Activated T-helper 1 cell treated with anti-CD3 and anti-CD28 coated beads, Interleukin-12 subunit alpha, Interleukin-12 subunit beta, Interleukin-2, Interleukin-4 antibody, amounts not matched to agents 30 ng/mL and 10 ng/mL and 1 ng/mL, durations not matched to agents 14 hours and 24 hours and 36 hours (primary cell): ENCODE results near the gene DOCK3. TPM values are rescaled to one million over a fixed set of nuclear protein-coding genes. Genes with fewer than 3 reads are reported as not detected.
"Not testable (repeated sequence)": the region's sequence is repeated elsewhere in the genome, so short reads cannot be mapped to it uniquely, and the experiment has no call there.

Source experiments
- DNase-seq: peaks from one replicate; pipeline ENCODE4 v3.0.0; 2021; ENCODE audit warnings: low spot score
- H3K27ac Mint-ChIP-seq: one replicate; pipeline ENCODE4 v1.8.0; 2021; ENCODE audit warnings: mild to moderate bottlenecking, mixed read lengths
- H3K27me3 Mint-ChIP-seq: one replicate; pipeline ENCODE4 v1.8.0; 2022; ENCODE audit warnings: mild to moderate bottlenecking, moderate library complexity, mixed read lengths; ENCODE audit not compliant: insufficient read depth
- H3K36me3 Mint-ChIP-seq: one replicate; pipeline ENCODE4 v1.8.0; 2021; ENCODE audit warnings: low read depth, mixed read lengths
- H3K4me1 Mint-ChIP-seq: one replicate; pipeline ENCODE4 v1.8.0; 2021; ENCODE audit warnings: low read depth, mixed read lengths
- H3K4me3 Mint-ChIP-seq: one replicate; pipeline ENCODE4 v1.8.0; 2021; ENCODE audit warnings: mild to moderate bottlenecking, moderate library complexity, mixed read lengths
- H3K9me3 Mint-ChIP-seq: one replicate; pipeline ENCODE4 v1.8.0; 2021; ENCODE audit warnings: mixed read lengths
- intact Hi-C: fragments of 100-400 bp; cut with micrococcal nuclease; formaldehyde crosslinking; loops from one replicate; pipeline ENCODE4 v1.15.1; 2024
- total RNA-seq: library from RNA; stranded (reverse); gene quantifications from 2 replicates; pipeline ENCODE4 v1.2.3, GENCODE V29; 2022

Gene DOCK3
- total RNA-seq, 1 donor from 2014 or later, result 1.5 TPM

DNA sequence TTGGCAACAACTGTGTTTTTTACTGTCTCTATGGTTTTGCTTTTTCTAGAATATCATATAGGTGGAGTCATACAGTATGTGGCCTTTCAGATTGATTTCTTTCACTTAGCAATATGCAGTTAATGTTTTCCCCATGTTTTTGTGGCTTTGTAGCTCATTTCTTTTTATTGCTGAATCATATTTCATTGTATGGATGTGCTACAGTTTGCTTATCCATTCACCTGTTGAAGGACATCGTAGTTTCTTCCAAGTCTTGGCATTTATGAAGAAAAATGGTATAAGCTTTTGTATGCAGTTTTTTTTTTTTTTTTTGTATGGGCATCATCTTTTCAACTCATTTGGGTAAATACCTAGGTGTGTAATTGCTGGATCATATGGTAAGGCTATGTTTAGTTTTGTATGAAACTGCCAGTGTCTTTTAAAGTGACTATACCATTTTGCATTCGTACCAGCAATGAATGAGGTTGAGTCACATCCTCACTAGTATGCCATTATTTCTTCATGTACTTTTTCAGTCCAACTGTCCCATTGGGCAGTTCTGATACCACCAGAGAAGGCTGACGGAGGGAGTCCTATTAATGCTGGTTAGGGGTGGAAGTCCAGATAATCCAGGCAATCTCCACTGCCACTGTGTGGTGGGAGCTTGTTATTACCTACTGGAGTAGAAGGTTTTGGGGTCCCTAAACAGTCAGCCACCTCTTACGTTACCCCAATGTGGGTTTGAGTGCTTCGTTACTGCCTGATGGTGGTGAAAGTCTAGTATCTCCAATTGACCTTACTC lies 210.5 kb downstream of the DOCK3 start:
- Mint-ChIP-seq H3K4me3 (no peak overlapping the region), H3K4me1 (no peaks in the 10 kb centered on the region), H3K36me3 (no peaks in the 10 kb centered on the region), H3K27me3 (peaks cover 3% of the 10 kb centered on the region), H3K9me3 (no peaks in the 10 kb centered on the region), H3K27ac (no peak overlapping the region)
- DNase-seq, result no peak
- intact Hi-C loops, result no loop called here

DNA sequence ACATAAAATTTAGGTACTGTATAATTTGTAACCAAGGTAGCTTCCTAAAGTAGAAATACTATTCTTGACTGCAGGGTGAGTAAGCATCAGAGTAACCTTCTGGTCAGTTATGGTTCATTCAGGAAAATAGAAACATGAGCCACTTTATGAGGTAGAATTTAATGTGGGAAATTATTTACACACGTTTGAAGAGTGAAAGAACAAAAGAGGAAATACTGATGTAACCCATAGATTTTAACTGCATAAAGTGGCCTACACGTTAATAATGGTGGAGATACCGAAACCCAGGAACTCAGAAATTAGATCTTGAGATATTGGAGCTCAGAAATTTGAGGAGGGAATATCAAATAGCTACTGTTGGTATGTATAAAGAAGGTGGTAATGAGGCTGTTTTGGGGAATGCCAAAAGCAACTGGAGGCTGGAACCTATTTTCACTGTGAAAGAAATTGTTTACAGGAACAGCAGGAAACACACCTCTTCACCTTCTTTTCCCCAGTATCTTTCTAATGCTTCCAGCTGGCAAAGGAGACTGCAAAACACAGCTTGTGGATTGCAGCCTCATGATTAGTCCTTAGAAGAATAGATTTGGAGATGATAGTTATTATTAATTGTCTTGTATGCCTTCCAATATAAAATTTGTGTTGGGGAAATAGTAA lies 216.1 kb downstream of the DOCK3 start:
- no peaks in the 10 kb centered on the region for H3K4me1 Mint-ChIP-seq
- DNase-seq, result no peak
- H3K9me3 Mint-ChIP-seq, result peaks cover 28% of the 10 kb centered on the region
- intact Hi-C loops, result no loop called here
- H3K27ac Mint-ChIP-seq, result no peak overlapping the region
- H3K27me3 Mint-ChIP-seq, result peaks cover 5% of the 10 kb centered on the region
- H3K36me3 Mint-ChIP-seq, result no peaks in the 10 kb centered on the region
- no peak overlapping the region for H3K4me3 Mint-ChIP-seq

GRCh38 chr3:50901097-50901496 lies 226.4 kb downstream of the DOCK3 start:
- H3K36me3 Mint-ChIP-seq, H3K27me3 Mint-ChIP-seq, DNase-seq, intact Hi-C loops, H3K9me3 Mint-ChIP-seq, H3K27ac Mint-ChIP-seq, H3K4me3 Mint-ChIP-seq, H3K4me1 Mint-ChIP-seq: not testable (repeated sequence)

- intact Hi-C loops, result no loop called here
- Mint-ChIP-seq H3K36me3 (no peaks in the 10 kb centered on the region), H3K27me3 (peaks cover 3% of the 10 kb centered on the region), H3K9me3 (peaks cover 6% of the 10 kb centered on the region), H3K27ac (no peak overlapping the region), H3K4me3 (no peak overlapping the region), H3K4me1 (no peaks in the 10 kb centered on the region)
- no peak for DNase-seq
These were observed 238.0 kb downstream of the DOCK3 start for GRCh38 chr3:50912746-50913145.

DNA sequence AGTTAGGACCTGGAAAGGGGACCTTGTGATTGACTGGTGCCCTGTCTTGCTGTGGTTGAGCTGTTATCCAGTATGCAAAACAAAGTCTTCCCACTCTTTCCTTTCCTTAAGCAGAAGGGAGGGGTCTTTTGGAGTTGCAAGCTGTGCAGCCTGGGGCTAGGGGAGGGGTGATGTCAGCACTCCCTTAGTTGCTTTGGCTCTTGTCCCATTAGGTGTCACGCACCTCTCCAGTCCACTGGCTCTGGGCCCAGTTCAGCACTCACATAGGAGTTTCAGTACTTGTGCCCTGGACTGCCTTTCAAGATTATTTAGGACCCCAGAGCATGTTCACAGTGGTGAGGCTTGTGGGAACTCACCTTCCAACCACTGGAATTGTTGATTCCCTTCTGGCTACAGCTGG lies 238.5 kb downstream of the DOCK3 start:
- intact Hi-C loops, result no loop called here
- no peak for DNase-seq
- Mint-ChIP-seq H3K36me3 (no peaks in the 10 kb centered on the region), H3K4me1 (no peaks in the 10 kb centered on the region), H3K27ac (no peak overlapping the region), H3K9me3 (peaks cover 6% of the 10 kb centered on the region), H3K4me3 (no peak overlapping the region), H3K27me3 (peaks cover 3% of the 10 kb centered on the region)

- H3K27ac Mint-ChIP-seq, H3K27me3 Mint-ChIP-seq, DNase-seq, intact Hi-C loops, H3K4me3 Mint-ChIP-seq, H3K4me1 Mint-ChIP-seq, H3K36me3 Mint-ChIP-seq, H3K9me3 Mint-ChIP-seq: not testable (repeated sequence)
These were observed 247.3 kb downstream of the DOCK3 start for GRCh38 chr3:50922071-50922470.

- Mint-ChIP-seq H3K36me3 (no peaks in the 10 kb centered on the region), H3K27ac (no peak overlapping the region), H3K9me3 (peaks cover 6% of the 10 kb centered on the region), H3K4me3 (no peak overlapping the region), H3K27me3 (peaks cover 2% of the 10 kb centered on the region), H3K4me1 (peaks cover 3% of the 10 kb centered on the region)
- DNase-seq, result no peak
- intact Hi-C loops, result no loop called here
These were observed 249.2 kb downstream of the DOCK3 start for GRCh38 chr3:50923955-50924354.

- H3K27ac Mint-ChIP-seq, result no peak overlapping the region
- H3K36me3 Mint-ChIP-seq, result no peaks in the 10 kb centered on the region
- no peak overlapping the region for H3K4me3 Mint-ChIP-seq
- peaks cover 3% of the 10 kb centered on the region for H3K4me1 Mint-ChIP-seq
- intact Hi-C loops, result no loop called here
- peaks cover 2% of the 10 kb centered on the region for H3K27me3 Mint-ChIP-seq
- H3K9me3 Mint-ChIP-seq, result no peaks in the 10 kb centered on the region
- DNase-seq, result no peak
These were observed 249.9 kb downstream of the DOCK3 start for GRCh38 chr3:50924638-50925037.

DNA sequence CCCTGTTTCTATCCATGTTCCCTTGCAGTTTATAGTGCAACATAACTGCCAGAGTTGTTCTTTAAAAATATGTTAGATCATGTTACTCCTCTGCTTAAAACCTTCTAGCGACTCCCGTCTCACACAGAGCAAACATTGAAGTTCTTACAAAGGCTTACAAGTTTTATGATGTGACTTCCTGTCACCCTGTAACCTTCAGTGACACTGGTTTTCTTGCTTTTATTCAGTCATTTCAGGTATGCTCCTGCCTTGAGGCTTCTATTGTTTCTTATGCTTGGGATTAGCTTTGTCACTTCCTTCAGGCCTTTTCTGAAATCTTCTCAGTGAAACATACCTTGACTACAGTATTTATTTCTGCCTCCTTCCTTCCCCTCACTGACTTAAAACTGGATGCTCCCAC lies 252.1 kb downstream of the DOCK3 start:
- intact Hi-C loops, result no loop called here
- H3K27ac Mint-ChIP-seq, result no peak overlapping the region
- no peaks in the 10 kb centered on the region for H3K27me3 Mint-ChIP-seq
- H3K4me3 Mint-ChIP-seq, result no peak overlapping the region
- no peaks in the 10 kb centered on the region for H3K9me3 Mint-ChIP-seq
- H3K4me1 Mint-ChIP-seq, result peaks cover 3% of the 10 kb centered on the region
- H3K36me3 Mint-ChIP-seq, result no peaks in the 10 kb centered on the region
- no peak for DNase-seq

DNA sequence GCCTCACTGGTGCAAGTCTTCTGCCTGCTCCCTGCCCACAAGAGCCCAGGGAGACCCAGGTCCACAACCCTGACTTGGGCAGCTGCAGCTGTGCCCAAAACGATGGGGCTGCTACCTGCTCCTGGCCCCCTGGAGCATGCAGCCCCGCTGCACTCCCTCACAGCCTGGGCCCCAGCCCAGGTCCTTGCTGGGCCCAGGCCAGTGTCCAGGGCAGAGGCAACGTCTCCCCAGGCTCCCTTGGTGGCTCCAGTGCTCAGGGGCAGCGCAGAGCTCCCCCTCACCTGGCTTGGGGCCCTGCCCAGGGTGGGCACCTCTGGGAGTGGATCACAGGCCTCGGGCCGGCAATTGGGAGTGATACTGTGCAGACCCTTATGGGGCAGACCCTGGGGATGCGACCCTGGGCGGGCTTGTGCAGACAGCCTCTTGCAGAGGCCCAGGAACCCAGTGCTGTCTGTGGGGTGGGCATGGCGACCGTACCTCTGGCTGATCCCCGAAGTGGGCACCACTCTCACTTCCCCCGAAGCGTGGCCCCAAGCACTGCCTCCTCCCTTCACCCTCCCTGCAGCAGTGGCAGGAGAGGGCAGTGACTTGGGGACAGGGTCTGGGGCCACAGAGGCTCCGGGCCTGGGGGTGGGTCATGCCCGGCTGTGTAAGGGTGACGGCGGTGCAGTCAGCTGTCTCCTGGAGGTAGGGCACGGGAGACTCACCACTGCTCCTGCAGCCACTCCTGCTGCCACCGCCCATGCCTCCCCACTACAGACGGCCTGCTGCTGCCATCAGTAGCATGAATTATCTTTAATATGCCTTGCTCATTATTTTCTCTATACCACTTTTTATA lies 255.9 kb downstream of the DOCK3 start:
- Mint-ChIP-seq H3K36me3 (peaks cover 1% of the 10 kb centered on the region), H3K4me1 (no peaks in the 10 kb centered on the region), H3K27me3 (no peaks in the 10 kb centered on the region), H3K9me3 (peaks cover 7% of the 10 kb centered on the region), H3K27ac (no peak overlapping the region), H3K4me3 (no peak overlapping the region)
- intact Hi-C loops, result no loop called here
- DNase-seq, result no peak

DNA sequence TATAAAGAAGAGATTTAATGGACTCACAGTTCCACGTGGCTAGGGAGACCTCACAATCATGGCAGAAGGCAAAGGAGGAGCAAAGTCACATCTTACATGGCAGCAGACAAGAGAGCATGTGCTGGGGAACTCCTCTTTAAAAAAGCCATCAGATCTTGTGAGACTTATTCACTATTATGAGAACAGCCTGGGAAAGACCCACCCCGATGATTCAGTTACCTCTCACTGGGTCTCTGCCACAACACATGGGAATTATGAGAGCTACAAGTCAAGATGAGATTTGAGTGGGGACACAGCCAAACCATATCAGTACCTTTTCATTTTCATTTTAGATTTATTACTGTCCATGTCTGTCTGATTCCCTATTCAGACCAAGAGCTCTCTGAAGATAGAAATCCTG lies 258.2 kb downstream of the DOCK3 start:
- intact Hi-C loops, H3K4me1 Mint-ChIP-seq, H3K36me3 Mint-ChIP-seq, H3K4me3 Mint-ChIP-seq, DNase-seq, H3K27me3 Mint-ChIP-seq, H3K27ac Mint-ChIP-seq: not testable (repeated sequence)
- peaks cover 12% of the 10 kb centered on the region for H3K9me3 Mint-ChIP-seq

DNA sequence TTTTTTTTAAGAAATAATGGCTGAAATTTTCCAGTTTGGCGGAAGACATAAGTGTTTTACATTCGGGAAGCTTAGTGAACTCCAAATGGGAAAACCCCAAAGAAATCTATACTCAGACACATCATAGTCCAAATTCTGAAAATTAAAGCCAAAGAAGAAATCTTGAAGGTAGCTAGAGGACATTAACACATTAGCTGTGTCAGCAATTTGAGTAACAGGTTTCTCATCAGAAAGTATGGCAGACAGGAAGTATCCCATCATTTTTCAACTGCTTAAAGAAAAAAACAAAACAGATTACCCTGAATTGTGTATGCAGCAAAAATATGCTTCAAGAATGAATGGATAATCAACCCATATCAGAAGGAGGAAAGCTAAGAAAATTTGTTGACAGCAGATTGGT lies 261.7 kb downstream of the DOCK3 start:
- peaks cover 12% of the 10 kb centered on the region for H3K9me3 Mint-ChIP-seq
- no peaks in the 10 kb centered on the region for H3K4me1 Mint-ChIP-seq
- intact Hi-C loops, result no loop called here
- no peak for DNase-seq
- no peak overlapping the region for H3K27ac Mint-ChIP-seq
- H3K27me3 Mint-ChIP-seq, result peaks cover 7% of the 10 kb centered on the region
- H3K36me3 Mint-ChIP-seq, result peaks cover 2% of the 10 kb centered on the region
- no peak overlapping the region for H3K4me3 Mint-ChIP-seq

DNA sequence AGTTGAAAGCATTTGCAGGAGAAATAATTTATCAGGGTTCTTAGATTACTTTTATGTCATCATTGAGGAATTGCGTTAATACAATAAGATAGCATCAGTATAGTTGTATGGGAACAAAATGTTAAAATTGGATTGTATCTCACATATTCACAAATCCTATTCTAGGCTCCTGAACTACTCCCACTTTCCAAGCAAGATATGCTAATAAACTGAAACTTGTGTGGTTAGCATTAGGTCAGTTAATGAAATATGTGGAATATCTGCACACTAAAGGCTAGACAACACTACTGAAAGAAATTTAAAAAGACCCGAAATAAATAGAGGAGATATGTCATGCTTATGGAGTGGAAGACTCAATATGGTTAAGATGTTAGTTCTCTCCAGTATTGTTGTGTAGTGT lies 272.7 kb downstream of the DOCK3 start:
- no peaks in the 10 kb centered on the region for H3K9me3 Mint-ChIP-seq
- intact Hi-C loops, result loop anchor here (10.0 kb wide), 1 partner anchor 183 kb away; no protein-coding TSS in a partner anchor

More for the DNA sequence above, 272.7 kb downstream of the DOCK3 start:
- H3K27ac Mint-ChIP-seq, result no peak overlapping the region
- H3K27me3 Mint-ChIP-seq, result peaks cover 15% of the 10 kb centered on the region
- DNase-seq, result no peak
- H3K36me3 Mint-ChIP-seq, result no peaks in the 10 kb centered on the region
- H3K4me1 Mint-ChIP-seq, result peaks cover 15% of the 10 kb centered on the region
- H3K4me3 Mint-ChIP-seq, result no peak overlapping the region
